Subcutaneous adipose tissue (tissue), 4 donors: ENCODE results near the gene BAZ2B. TPM values are rescaled to one million over a fixed set of nuclear protein-coding genes. Genes with fewer than 3 reads are reported as not detected.

Experiments
- CTCF ChIP-seq: fragments of 450-650 bp; IDR thresholded peaks from one replicate; pipeline ENCODE4 v1.5.1; 2016; ENCODE audit warnings: low read depth, mild to moderate bottlenecking, control low read depth, antibody characterized with exemption, moderate library complexity
- small RNA-seq: library from RNA; depleted of rRNA; stranded (forward); fragments of <200 nt; gene quantifications from one replicate; pipeline ENCODE3, GENCODE V24; 2016
- total RNA-seq, 4 donors: library from RNA; depleted of rRNA; stranded (reverse); fragments of >200 nt; gene quantifications; one replicate each; pipeline ENCODE4 v1.1.0, GENCODE V29; 2016

The BAZ2B gene
- total RNA-seq, 4 donors from 2014 or later = 106 to 128 (median 112) TPM

GRCh38 chr2:159275111-159275510, 341.2 kb downstream of the BAZ2B start:
- no peak for TF ChIP-seq CTCF

GRCh38 chr2:159272156-159272555, 344.2 kb downstream of the BAZ2B start:
- TF ChIP-seq CTCF = no peak

GRCh38 chr2:159270744-159271379, 345.5 kb downstream of the BAZ2B start:
- no peak for TF ChIP-seq CTCF

Small RNA genes lying within 50 kb of the gene (small RNA-seq; reads per million reads assigned to genes)
- gene RF00019 = 0.49 reads per million

Other genes starting within 250 kb of the BAZ2B start
- gene MARCHF7, start 96.0 kb upstream of the BAZ2B start, total RNA-seq = 100 to 1,000 TPM; 110 to 132 (median 116) TPM
- gene CD302, start 181.7 kb upstream of the BAZ2B start, total RNA-seq = 100 to 1,000 TPM in 3 of 4 donors, 10 to 100 TPM in 1; 88.9 to 270 (median 170) TPM